SH-SY5Y (cell line): ENCODE data around the gene ZNF620.

Experiments
- GATA2 ChIP-seq: IDR thresholded peaks from 2 replicates; pipeline ENCODE4 v1.6.1; 2011; ENCODE audit warnings: mild to moderate bottlenecking, low read depth, low read length
- GATA3 ChIP-seq: IDR thresholded peaks from 2 replicates; pipeline ENCODE4 v1.6.1; 2011; ENCODE audit warnings: low read depth, mild to moderate bottlenecking, low read length, moderate library complexity

ZNF620 gene

DNA sequence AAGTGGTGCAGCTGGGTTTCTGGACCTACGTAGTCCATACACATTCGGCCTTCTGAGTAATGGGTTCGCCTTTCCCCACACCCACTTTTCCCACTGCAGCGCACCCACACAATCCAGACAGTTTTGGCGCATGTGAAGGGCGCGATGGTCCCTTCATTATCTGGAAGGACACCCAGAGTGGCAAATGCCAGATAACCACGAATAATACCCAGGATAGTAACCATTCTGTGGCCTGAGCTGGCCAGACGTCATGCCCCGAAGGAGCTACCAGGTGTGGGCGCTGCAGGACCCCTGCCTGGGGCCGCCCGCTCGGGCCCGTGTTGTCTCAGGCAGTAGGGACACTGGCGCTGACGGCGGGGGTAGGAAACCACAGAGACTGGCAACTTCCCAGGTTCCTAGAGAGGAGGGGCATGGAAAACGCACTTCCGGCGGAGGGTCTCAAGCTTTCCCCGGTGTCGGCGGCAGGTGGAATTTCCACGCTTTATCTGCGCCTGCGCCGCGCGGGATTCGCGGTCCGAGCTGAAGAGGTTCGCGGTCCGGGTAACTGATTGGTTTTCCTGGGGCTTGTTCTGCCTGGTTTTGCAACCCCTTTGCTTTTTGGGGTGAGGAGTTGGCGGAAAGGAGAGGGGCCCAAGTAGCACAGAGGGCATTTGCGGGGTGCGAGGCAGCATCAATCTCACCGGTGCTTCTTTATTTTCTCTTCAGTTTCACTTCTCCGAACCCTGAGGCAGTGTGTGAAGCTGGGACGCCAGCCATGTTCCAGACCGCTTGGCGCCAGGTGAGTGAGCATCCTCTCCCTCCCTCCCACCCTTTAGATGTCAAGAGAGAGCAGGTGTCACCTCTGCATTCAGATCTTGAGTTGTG, at the start of gene ZNF620:
TSS of gene ZNF620 (plus strand) at position 441 of the 864 bp plus-strand sequence. CDS start at position 755, 314 bp downstream.
- no peak for TF ChIP-seq GATA3
- no peak for TF ChIP-seq GATA2

GRCh38 chr3:40456279-40456939, 49.4 kb upstream of the ZNF620 start:
- TF ChIP-seq GATA2: no peak
- TF ChIP-seq GATA3: no peak

DNA sequence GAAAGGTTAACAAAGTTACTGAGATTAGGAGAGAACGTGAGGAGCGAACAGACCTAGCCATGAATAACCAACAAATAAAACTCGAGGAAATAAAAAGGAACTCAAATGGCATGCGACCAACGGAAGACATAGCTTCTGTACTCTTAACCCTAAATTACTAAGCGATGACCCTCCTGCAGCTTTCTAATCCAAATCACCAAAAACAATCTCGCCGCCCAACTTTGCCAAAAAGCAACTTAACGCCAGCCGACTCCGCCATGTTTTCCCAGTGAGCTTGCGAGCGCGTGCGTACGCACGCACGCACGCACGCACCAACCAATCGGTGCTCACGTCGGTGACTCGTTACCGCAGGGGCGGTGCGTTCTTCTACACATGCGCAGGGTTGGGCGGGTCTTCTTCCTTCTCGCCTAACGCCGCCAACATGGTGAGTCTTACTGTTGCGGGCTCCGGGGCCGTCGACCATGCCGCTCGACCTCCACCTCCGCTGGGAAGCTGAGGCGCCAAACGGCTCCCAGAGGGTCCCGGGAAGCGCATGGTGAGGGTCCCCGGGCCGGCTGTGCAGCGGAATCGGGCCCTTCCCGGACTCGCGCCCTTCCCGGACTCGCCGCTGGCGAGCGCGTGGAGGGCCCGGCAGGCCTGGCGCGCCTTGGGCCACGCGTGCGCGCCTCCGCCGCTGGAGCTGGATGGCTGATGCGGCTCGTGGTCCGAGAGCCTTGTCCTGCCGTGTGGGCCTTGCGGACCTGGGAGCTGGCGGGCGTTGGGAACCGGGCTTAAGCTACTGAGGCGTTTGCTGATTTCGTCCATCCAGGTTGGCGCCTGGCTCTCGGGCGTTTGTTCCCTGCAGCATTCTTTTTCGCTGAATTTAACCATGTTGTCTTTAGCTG, 48.7 kb upstream of the ZNF620 start, which contains the start of gene RPL14:
TSS of gene RPL14 (plus strand) at position 400 of the 884 bp plus-strand sequence. CDS start at position 533, 133 bp downstream.
- TF ChIP-seq GATA2 (peak; percentile 8), GATA3 (no peak)

GRCh38 chr3:40458473-40458872, 47.4 kb upstream of the ZNF620 start:
- TF ChIP-seq GATA3 (no peak), GATA2 (no peak)

DNA sequence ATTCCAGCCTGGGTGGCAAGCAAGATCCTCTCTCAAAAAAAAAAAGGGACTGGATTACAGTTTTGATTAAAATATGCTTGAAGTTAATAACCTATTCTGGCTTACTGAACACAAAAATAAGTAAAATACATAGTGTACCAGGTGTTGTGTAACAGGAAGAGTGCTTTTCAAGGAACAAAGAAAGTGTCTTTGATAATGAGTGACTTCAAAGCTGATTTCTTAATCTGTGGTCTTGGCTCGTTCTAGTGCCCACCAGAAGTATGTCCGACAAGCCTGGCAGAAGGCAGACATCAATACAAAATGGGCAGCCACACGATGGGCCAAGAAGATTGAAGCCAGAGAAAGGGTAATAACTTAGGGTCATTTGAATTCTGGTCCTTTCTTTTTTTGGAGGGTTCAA, 44.7 kb upstream of the ZNF620 start:
- TF ChIP-seq GATA2: no peak
- no peak for TF ChIP-seq GATA3

DNA sequence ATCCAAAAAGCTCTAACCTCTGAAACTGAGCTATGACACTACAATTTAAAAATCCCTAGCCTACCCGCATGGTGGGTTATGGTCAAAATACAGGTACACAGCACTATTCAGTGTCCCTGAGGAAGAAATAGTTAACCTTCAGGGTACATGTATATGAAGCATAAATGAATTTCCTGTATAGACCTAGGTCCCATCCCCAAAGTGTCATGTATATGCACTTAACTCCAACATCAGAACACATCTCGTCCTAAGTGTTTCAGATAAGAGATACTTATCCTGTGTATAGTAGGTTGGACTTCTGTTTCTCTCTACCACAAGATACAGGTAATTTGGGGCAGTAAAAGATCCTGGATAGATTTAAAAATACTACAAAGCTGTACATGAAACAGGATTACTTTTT, 42.3 kb upstream of the ZNF620 start:
- no peak for TF ChIP-seq GATA2
- TF ChIP-seq GATA3: no peak

GRCh38 chr3:40464339-40465110, 41.3 kb upstream of the ZNF620 start:
- no peak for TF ChIP-seq GATA2
- no peak for TF ChIP-seq GATA3

DNA sequence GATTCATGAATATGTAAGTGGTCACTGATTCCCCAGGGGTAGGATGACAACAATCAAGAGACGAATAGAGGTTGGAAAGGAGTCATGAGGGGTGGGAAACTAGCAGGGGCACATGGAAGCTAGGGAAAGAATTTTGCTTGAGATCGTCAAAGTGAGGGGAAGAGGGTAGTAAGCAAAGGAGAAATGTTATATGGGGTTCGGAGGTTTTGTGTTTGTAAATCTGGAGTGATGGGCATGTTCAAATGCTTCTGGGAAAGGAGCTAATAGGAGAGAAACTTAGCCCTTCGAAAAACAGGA, 40.8 kb upstream of the ZNF620 start:
- TF ChIP-seq GATA2 (no peak), GATA3 (no peak)

DNA sequence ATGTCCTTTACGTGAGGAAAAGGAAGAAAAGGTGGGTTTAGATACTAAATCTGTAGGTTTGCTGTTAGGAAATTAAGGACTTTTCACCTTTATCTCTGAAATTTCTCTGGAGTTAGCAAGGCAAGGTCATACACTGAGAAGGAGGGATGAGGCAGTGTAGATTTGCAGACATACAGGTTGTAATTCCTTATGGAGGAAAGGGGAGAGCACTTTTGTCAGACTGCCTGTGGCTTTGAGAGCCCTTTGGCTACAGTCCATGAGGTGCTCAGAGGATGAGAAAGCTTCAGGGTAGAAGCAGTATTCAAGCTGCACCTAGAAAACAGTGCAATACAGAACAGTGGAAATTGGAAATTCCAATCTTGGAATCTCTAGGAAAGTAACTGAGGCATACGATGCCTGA, 40.4 kb upstream of the ZNF620 start:
- no peak for TF ChIP-seq GATA3
- TF ChIP-seq GATA2: no peak

DNA sequence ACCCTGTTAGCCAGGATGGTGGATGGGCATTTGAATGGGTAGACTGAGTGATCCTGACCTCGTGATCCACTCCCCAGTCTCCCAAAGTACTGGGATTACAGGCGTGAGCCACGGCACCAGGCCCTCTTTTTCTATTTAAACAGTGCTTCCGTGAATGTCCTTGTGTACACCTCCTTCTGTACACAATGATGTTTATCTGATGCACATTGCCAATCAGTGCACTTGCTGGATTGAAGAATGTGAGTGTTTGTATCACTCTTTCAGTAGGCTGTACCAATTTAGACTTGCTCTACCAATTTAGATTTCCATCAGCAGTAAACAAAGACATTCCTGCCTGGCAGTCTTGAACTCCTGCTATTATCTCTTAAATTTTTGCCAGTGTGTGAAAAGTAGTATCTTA, 37.8 kb upstream of the ZNF620 start:
- TF ChIP-seq GATA3: no peak

DNA sequence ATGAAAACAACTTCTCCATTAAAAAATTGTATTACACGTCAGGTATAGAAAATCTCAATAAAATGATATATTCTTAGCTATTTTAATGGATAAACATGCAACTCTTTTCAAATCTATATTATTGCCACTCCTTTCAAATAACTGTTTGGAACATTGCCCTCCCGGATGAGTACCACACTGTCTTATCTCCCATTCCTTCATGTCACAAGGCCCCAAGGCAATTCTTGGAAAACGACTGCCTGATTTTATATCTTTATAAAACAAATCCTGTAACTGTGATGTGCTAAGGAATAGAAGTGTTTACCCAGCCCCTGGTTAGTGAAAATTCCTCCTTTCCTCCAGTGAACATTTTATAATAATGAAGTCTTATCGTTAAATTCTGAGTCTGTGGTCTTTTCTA, 35.1 kb upstream of the ZNF620 start:
- TF ChIP-seq GATA2 (no peak), GATA3 (no peak)

GRCh38 chr3:40476478-40477470, 29.1 kb upstream of the ZNF620 start, which contains the start of gene ZNF619:
Gene ZNF619 (plus strand): TSS chr3:40477122. CDS start chr3:40477980, 858 bp downstream.
- TF ChIP-seq GATA2: no peak
- no peak for TF ChIP-seq GATA3
